Activated CD4-positive, alpha-beta T cell treated with anti-CD3 and anti-CD28 coated beads, Interleukin-2, amount 50 U/mL, for 24 hours (primary cell): ENCODE data around the gene C1QTNF4.
"Not testable (repeated sequence)": the region's sequence is repeated elsewhere in the genome, so short reads cannot be mapped to it uniquely, and the experiment has no call there.

Experiments used
- DNase-seq, 2 donors: peaks; one replicate each; pipeline ENCODE4 v3.0.0-alpha.2; 2020; ENCODE audit warnings: low read depth in 1 of 2, low spot score in 1 of 2

C1QTNF4 gene

GRCh38 chr11:47566149-47566698 lies 28.0 kb downstream of the C1QTNF4 start:
- DNase-seq, result no peak

- DNase-seq, result peak; percentile 34 to 50
Observed at GRCh38 chr11:47565340-47566148, 28.7 kb downstream of the C1QTNF4 start, which contains the start of gene PTPMT1. Gene PTPMT1 (plus strand): TSS chr11:47565599. CDS start chr11:47565623, 24 bp downstream.

GRCh38 chr11:47564933-47565339 lies 29.3 kb downstream of the C1QTNF4 start:
- DNase-seq, result no peak

- DNase-seq, result not testable (repeated sequence)
Observed at GRCh38 chr11:47564366-47564765, 29.8 kb downstream of the C1QTNF4 start.

GRCh38 chr11:47562393-47562792 lies 31.8 kb downstream of the C1QTNF4 start:
- DNase-seq, result not testable (repeated sequence)

- DNase-seq, result no peak
Observed at GRCh38 chr11:47560426-47560825, 33.8 kb downstream of the C1QTNF4 start.

GRCh38 chr11:47558695-47559094 lies 35.5 kb downstream of the C1QTNF4 start:
- DNase-seq, result no peak

- not testable (repeated sequence) for DNase-seq
Observed at GRCh38 chr11:47557004-47557403, 37.2 kb downstream of the C1QTNF4 start.

GRCh38 chr11:47553406-47553743 lies 40.8 kb downstream of the C1QTNF4 start:
- no peak for DNase-seq

- peak; percentile 83 to 86 for DNase-seq
Observed at GRCh38 chr11:47552566-47553405, 41.4 kb downstream of the C1QTNF4 start, which contains the start of gene CELF1. Gene CELF1 (minus strand): TSS chr11:47553132. CDS start chr11:47499523, 53,609 bp downstream.

GRCh38 chr11:47552056-47552565 lies 42.1 kb downstream of the C1QTNF4 start:
- DNase-seq, result no peak

GRCh38 chr11:47551086-47551485 lies 43.1 kb downstream of the C1QTNF4 start:
- DNase-seq, result no peak

GRCh38 chr11:47550288-47551047 lies 43.7 kb downstream of the C1QTNF4 start:
- no peak for DNase-seq

GRCh38 chr11:47546274-47546673 lies 47.9 kb downstream of the C1QTNF4 start:
- DNase-seq, result not testable (repeated sequence)

- DNase-seq, result no peak
Observed at GRCh38 chr11:47545298-47545697, 48.9 kb downstream of the C1QTNF4 start.

GRCh38 chr11:47541070-47541469 lies 53.1 kb downstream of the C1QTNF4 start:
- DNase-seq, result no peak

GRCh38 chr11:47539681-47540039 lies 54.6 kb downstream of the C1QTNF4 start:
- no peak for DNase-seq
